BLaER1 treated with 17β-estradiol and CSF1 and Interleukin-3, amounts not matched to agents 10 nM and 100 nM (cell line): ENCODE data around the gene NRXN2.

ENCODE experiments used
- H3K27ac ChIP-seq, 11 experiments: shearing (Covaris generic); formaldehyde crosslinking; 2 replicates each; pipeline ENCODE4 v1.8.1; 2022
- H3K27me3 ChIP-seq, 11 experiments: shearing (Covaris generic); formaldehyde crosslinking; 2 replicates each; pipeline ENCODE4 v1.8.1; 2022
- H3K36me3 ChIP-seq, 11 experiments: shearing (Covaris generic); formaldehyde crosslinking; 2 replicates each; pipeline ENCODE4 v1.8.1; 2022
- H3K4me1 ChIP-seq, 10 experiments: shearing (Covaris generic); formaldehyde crosslinking; 2 replicates each; pipeline ENCODE4 v1.8.1; 2022
- H3K4me2 ChIP-seq, 11 experiments: shearing (Covaris generic); formaldehyde crosslinking; 2 replicates each; pipeline ENCODE4 v1.8.1; 2022
- H3K4me3 ChIP-seq, 10 experiments: shearing (Covaris generic); formaldehyde crosslinking; 2 replicates each; pipeline ENCODE4 v1.8.1; 2022
- H3K9ac ChIP-seq, 11 experiments: shearing (Covaris generic); formaldehyde crosslinking; 2 replicates each; pipeline ENCODE4 v1.8.1; 2022
- H3K9me3 ChIP-seq, 11 experiments: shearing (Covaris generic); formaldehyde crosslinking; replicated peaks in 1 of 11; 2 replicates each; pipeline ENCODE4 v1.8.1; 2022
- H4K20me1 ChIP-seq, 11 experiments: shearing (Covaris generic); formaldehyde crosslinking; 2 replicates each; pipeline ENCODE4 v1.8.1; 2022
- Cebpa-rat ChIP-seq, 11 experiments: shearing (Covaris generic); IDR thresholded peaks; 2 replicates each; pipeline ENCODE4 v1.8.1; 2022

The NRXN2 gene

DNA sequence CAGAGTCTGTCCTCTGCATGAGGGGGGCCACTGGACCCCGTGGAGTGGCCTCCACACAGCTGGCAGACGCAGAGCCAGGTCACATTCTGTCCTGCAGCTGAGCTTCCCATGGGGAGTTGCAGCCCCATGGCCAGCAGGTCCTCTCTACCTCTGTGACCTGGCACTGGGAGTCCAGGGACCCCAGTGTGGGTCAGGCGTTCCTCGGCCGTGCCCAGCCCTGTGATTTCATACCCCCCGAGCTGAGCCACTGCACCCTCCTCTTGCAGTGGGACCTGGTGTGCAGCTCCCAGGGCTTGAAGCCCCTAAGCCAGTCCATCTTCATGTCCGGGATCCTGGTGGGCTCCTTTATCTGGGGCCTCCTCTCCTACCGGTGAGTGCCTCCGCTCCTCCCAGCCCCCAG, 164.1 kb downstream of the NRXN2 start:
- Histone ChIP-seq H3K9ac (peak overlapping the region in 6 of 11 experiments; percentile 14 to 46 (median 23); a peak in 6 of 22 replicates), H4K20me1 (peaks cover 0 to 4% (median 0%) of the 10 kb centered on the region in 11 experiments; a peak in 1 of 22 replicates), H3K27me3 (no peaks in the 10 kb centered on the region; a peak in 1 of 22 replicates), H3K4me3 (no peak overlapping the region), H3K4me1 (peaks cover 34 to 72% (median 64%) of the 10 kb centered on the region in 10 experiments), H3K9me3 (no peaks in the 10 kb centered on the region), H3K27ac (peak overlapping the region in 7 of 11 experiments; percentile 1 to 49 (median 46); a peak in 8 of 22 replicates), H3K36me3 (no peaks in the 10 kb centered on the region), H3K4me2 (peak overlapping the region; percentile 17 to 90 (median 84); a peak in 20 of 22 replicates)
- TF ChIP-seq Cebpa-rat (IDR thresholded peaks at IDR 0.05): no peak

DNA sequence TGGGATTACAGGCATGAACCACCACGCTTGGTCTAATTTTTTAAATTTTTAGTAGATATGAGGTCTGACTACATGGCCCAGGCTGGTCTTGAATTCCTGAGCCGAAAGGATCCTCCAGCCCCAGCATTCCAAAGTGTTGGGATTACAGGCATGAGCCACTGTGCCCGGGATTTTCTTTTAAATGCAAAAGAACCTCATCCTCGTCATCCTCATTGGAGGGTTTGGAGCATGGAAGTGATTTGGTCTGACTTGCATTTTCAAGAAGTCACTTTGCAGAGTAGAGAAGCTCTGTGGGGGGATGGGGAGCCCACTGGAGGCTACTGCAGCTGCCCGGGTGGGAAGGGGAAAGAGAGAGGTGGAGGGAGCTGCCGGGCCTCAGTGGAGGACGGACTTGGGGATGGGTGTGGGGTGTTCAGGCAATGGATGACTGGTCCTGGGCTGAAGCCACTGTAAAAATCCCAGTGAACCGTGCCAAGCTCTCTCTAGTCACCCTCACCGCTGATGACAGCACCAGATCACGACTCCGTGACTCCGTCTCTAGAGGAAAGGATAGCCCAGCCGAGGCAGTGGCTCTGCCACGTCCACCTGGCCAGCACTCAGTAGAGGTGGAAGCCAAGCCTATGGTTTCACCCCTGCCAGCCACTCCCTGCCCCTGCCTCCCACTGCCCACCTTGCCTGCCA, 164.8 kb downstream of the NRXN2 start:
- H3K27ac ChIP-seq: peak overlapping the region in 7 of 11 experiments; percentile 1 to 49 (median 46); a peak in 9 of 22 replicates

GRCh38 chr11:64556721-64557250, 166.2 kb downstream of the NRXN2 start:
- peaks cover 0 to 4% (median 0%) of the 10 kb centered on the region in 11 experiments; a peak in 1 of 22 replicates for H4K20me1 ChIP-seq
- H3K36me3 ChIP-seq: no peaks in the 10 kb centered on the region
- peaks cover 0 to 7% (median 0%) of the 10 kb centered on the region in 11 experiments; a peak in 3 of 22 replicates for H3K9me3 ChIP-seq
- no peaks in the 10 kb centered on the region; a peak in 1 of 22 replicates for H3K27me3 ChIP-seq
- peak overlapping the region in 5 of 11 experiments; percentile 70 to 79 (median 77); a peak in 4 of 22 replicates for H3K9ac ChIP-seq
- peak overlapping the region in 7 of 11 experiments; percentile 81 to 89 (median 83); a peak in 12 of 22 replicates for H3K27ac ChIP-seq
- peaks cover 38 to 75% (median 69%) of the 10 kb centered on the region in 10 experiments for H3K4me1 ChIP-seq
- H3K4me3 ChIP-seq: no peak overlapping the region
- peak overlapping the region in 10 of 11 experiments; percentile 84 to 90 (median 88); a peak in 19 of 22 replicates for H3K4me2 ChIP-seq
- no peak for TF ChIP-seq Cebpa-rat (IDR thresholded peaks at IDR 0.05)

More for the DNA sequence above, 164.8 kb downstream of the NRXN2 start:
- Histone ChIP-seq H4K20me1 (peaks cover 0 to 4% (median 0%) of the 10 kb centered on the region in 11 experiments; a peak in 1 of 22 replicates), H3K9me3 (no peaks in the 10 kb centered on the region), H3K4me1 (peaks cover 38 to 78% (median 69%) of the 10 kb centered on the region in 10 experiments), H3K9ac (peak overlapping the region in 6 of 11 experiments; percentile 14 to 46 (median 23); a peak in 7 of 22 replicates), H3K27me3 (no peaks in the 10 kb centered on the region; a peak in 1 of 22 replicates), H3K4me2 (peak overlapping the region; percentile 17 to 90 (median 84)), H3K4me3 (no peak overlapping the region), H3K36me3 (no peaks in the 10 kb centered on the region)
- TF ChIP-seq Cebpa-rat (IDR thresholded peaks at IDR 0.05): no peak
